PC-9 (cell line): ENCODE results near the gene MOV10L1.

Experiments
- CTCF ChIP-seq: fragments of 200-600 bp; sonication (generic); conservative IDR thresholded peaks from 2 replicates; pipeline ENCODE4 v1.6.1; 2017; ENCODE audit warnings: mixed run types, antibody characterized with exemption, mild to moderate bottlenecking, moderate library complexity
- EZH2 ChIP-seq: fragments of 200-600 bp; sonication (generic); IDR thresholded peaks from 2 replicates; pipeline ENCODE4 v1.8.0; 2017; ENCODE audit warnings: antibody characterized with exemption, low read depth

- no peak for TF ChIP-seq CTCF
- no peak for TF ChIP-seq EZH2
Observed at GRCh38 chr22:50056214-50056972, 33.4 kb upstream of the MOV10L1 start.
